Astrocyte of the hippocampus (primary cell): ENCODE data around the gene ZSWIM5.

ENCODE experiments used
- DNase-seq: peaks from one replicate; pipeline ENCODE4 v3.0.0; 2011; ENCODE audit warnings: low read depth, low spot score

ZSWIM5 gene

DNA sequence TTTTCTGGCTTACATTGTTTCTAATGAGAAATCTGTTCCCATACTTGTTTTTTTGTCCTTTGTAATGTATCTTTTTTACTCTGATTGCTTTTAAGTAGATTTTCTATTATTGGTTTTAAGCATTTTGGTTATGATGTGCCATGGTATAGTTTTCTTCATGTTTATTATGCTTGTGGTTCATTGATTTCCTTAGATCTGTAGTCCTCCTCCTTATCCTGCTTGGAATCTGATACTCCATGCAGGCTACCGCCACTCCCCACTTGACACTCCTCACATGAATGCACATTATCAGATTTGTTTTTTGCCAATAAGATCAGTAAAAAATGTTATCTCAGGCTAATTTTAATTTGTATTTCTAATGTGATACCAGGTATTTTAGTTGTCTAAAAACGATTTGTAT, 173.6 kb downstream of the ZSWIM5 start:
- DNase-seq: no peak

GRCh38 chr1:45026446-45026845, 180.0 kb downstream of the ZSWIM5 start:
- no peak for DNase-seq

DNA sequence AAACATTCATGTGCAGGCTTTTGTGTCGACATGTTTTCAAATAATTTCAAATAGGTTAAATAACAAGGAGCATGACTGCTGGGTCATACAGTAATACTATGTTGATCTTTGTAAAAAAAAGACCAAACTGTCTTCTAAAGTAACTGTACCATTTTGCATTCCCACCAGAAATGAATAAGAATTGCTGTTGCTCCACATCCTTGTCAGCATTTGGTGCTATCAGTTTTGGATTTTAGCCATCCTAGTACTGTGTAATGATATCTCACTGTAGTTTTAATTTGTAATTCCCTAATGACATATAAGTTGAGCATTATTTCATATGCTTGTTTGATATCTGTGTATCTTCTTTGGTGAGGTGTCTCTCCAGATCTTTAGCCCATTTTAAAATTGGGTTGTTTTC, 182.7 kb downstream of the ZSWIM5 start:
- no peak for DNase-seq

- peak; percentile 87 for DNase-seq
These were observed 187.7 kb downstream of the ZSWIM5 start for GRCh38 chr1:45018599-45019230.

DNA sequence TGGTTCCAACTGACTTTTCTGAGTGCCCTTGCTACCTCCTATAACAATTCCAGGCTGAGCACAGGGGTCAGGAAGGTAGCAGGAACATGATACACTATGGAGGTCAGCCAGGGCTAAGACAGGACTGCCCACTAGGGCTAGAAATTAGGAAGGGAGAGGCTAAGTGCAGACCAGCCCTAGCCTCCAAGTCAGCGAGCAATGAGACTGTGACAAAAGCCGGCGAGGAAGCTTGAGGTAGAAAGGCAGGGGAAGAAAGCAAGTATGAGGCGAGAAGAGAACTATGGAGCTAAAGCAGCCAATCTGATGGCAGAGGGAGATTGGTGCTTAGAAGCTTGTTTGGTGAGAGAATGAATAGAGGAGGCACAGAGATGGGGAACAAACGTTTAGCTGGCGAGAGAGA, 189.6 kb downstream of the ZSWIM5 start:
- DNase-seq: no peak

- no peak for DNase-seq
These were observed 190.2 kb downstream of the ZSWIM5 start for GRCh38 chr1:45016090-45016697.

- DNase-seq: no peak
These were observed 190.7 kb downstream of the ZSWIM5 start for GRCh38 chr1:45015683-45016082.

DNA sequence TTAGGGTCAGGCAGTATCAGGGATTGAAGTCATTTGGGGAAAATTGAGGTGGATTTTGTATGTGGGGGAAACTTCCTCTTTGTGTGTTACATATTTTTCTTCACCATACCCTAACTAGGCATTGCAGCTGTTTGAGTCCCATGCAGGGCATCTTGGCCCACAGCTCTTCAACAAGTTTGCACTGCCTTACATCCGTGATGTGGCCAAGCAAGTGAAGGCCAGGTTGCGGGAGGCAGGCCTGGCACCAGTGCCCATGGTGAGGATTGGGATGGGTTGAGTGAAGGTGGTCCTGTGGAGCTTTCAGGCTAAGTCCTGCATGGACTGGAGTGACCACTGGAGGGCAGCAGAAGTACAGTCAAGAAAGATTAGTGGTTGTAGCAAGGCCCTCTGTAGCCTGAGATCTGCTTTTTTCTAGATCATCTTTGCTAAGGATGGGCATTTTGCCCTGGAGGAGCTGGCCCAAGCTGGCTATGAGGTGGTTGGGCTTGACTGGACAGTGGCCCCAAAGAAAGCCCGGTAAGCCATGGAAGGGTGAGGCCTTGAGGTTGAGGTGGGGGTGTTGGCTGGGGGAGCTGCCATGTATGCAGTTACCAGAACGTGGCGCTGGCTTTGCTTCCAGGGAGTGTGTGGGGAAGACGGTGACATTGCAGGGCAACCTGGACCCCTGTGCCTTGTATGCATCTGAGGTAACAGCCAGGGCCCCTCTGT, 191.9 kb downstream of the ZSWIM5 start:
- peak; percentile 91 for DNase-seq

- no peak for DNase-seq
These were observed 192.7 kb downstream of the ZSWIM5 start for GRCh38 chr1:45013551-45014209.

GRCh38 chr1:45012639-45013278, 193.6 kb downstream of the ZSWIM5 start:
- peak; percentile 82 for DNase-seq

- DNase-seq: peak; percentile 98
These were observed 194.4 kb downstream of the ZSWIM5 start, which contains the start of gene UROD for GRCh38 chr1:45011837-45012638. UROD (plus strand) TSS chr1:45012254; CDS start chr1:45012266, 12 bp downstream.

- peak; percentile 87 for DNase-seq
These were observed 195.3 kb downstream of the ZSWIM5 start, which contains the start of gene HECTD3 for GRCh38 chr1:45010855-45011811. HECTD3 (minus strand) TSS chr1:45011324; CDS start chr1:45011257, 67 bp downstream.

- DNase-seq: peak; percentile 41
These were observed 196.2 kb downstream of the ZSWIM5 start for GRCh38 chr1:45009956-45010854.

DNA sequence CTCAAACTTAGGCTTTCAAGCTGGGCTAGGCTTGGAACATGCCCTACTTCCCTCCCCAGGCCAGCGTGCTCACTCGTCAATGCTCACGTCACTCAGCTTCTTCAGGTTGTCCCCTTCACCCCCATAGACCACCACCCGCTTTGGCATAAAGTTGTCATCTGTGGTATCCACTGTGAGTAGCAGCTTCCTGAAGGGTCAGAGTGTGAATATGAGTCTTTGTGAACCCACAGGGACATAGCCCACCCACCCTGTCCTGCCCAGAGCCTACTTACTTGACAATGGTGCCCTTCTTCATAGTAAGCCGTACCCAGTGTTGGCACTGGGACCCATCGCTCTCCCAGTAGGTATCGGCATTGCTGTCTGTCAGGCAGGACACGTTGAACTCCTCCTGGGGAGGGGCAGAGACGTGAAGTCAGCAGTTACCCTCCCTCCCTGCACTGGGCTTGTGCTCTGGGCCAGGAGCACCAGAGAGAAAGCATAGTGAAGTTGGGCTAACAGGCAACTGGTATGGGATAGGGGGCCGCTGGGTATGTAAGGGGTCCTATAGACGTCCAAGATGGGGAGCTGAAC, 197.0 kb downstream of the ZSWIM5 start:
- DNase-seq: no peak

- DNase-seq: no peak
These were observed 197.9 kb downstream of the ZSWIM5 start for GRCh38 chr1:45008516-45008915.

DNA sequence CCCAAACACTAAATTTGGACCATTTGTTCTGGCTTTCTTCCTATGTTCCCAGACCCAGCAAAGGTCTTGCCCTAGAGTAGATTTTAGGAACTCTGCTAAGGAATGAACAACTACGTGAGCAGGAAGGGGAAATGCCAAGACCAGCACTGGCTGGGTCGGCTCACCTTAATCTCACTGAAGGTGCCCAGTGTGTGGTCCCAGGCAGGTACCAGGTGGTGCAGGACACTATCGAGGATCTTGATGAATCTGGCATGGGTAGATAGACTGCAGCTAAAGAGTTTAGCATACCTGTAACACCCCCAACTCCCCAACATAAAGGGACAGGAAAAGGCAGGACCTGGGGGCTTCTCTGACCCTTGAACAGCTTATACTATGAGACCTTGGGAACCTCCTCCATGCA, 198.3 kb downstream of the ZSWIM5 start:
- DNase-seq: no peak

DNA sequence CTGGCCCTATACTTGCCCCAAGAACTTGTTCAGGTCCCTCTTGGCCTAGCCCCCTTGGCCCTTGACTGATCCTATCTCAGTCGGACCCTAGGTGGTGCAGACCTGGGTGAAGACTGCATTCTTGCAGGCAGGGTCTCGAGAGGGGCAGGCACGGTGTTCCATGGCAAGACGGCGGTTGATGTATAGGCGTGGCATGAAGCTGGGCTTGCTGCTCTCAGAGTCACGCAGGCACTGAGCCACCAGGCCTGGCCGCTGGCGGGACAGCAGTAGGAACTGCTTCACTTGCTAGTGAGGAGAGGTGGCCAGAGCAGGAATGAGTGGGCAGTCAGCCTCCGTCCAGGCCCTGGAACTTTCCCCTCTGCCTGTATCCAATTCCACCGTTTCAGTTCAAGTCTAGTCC, 199.1 kb downstream of the ZSWIM5 start:
- no peak for DNase-seq

DNA sequence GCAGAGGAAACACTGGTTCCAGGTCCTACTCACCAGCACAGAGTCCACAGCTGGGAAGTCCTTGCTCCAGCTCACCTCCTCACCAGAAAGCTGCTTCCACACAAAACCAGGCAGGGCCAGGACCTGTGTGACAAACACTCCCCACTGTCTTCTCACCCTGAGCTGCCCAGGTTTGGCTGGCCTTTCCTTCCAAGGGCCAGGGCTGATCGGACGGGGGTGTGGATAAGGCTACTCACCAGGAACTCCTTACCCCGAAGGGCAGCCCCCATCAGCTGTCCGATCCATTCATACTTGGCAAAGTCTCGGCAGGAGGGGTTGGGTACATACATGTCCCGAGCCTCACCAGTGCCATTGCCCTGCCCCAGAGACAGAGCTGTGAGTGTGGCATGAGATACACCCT, 200.6 kb downstream of the ZSWIM5 start:
- DNase-seq: no peak
